Aorta (tissue), 4 donors: ENCODE measurements around the gene DLX3. TPM values are rescaled to one million over a fixed set of nuclear protein-coding genes. Genes with fewer than 3 reads are reported as not detected.

Experiments used
- polyA plus RNA-seq, 2 donors: library from polyadenylated mRNA; stranded (reverse); fragments of 200-250 nt; gene quantifications; one replicate each; pipeline ENCODE4 v1.2.3, GENCODE V29; 2013
- total RNA-seq, 2 donors: library from RNA; stranded (reverse); fragmentation: NEBNext Ultra II Directional; extraction: Animal tissue kit (Norgen Biotek cat#: 25700); gene quantifications; one replicate each; pipeline ENCODE4 v1.2.1, GENCODE V29; 2021
- donor health status: healthy with polysubstance abuse.
- donor health status: Bipolar disorder and iron deficiency.
- donor health status: DM: no; HTN: no; CAD: no.
- donor health status: DM: yes; HTN: yes; CAD: no.

The DLX3 gene
- total and polyA plus RNA-seq, 4 donors: 0.18 to 1.3 (median 0.71) TPM

Other genes starting within 250 kb of the DLX3 start
- 10 to 100 TPM; 16.9 to 17.2 TPM for gene FAM117A, start 231.1 kb downstream of the DLX3 start, total RNA-seq
- 10 to 100 TPM in 1 of 2 donors, 1 to 10 TPM in 1; 9.4 to 15.3 TPM for gene FAM117A, start 231.1 kb downstream of the DLX3 start, polyA plus RNA-seq
- 10 to 100 TPM; 60.8 to 63.9 TPM for gene KAT7, start 206.5 kb downstream of the DLX3 start, total RNA-seq
- gene KAT7, start 206.5 kb downstream of the DLX3 start, polyA plus RNA-seq: 10 to 100 TPM in 1 of 2 donors, 1 to 10 TPM in 1; 6.1 to 17.4 TPM
- not detected for gene TAC4, start 147.2 kb downstream of the DLX3 start, total RNA-seq
- not detected for gene TAC4, start 147.2 kb downstream of the DLX3 start, polyA plus RNA-seq
- gene DLX4, start 26.0 kb downstream of the DLX3 start, total RNA-seq: under 1 TPM in 1 of 2 donors, not detected in 1; 0.39 TPM
- under 1 TPM in 1 of 2 donors, not detected in 1; 0.50 TPM for gene DLX4, start 26.0 kb downstream of the DLX3 start, polyA plus RNA-seq
- 100 to 1,000 TPM; 113 to 150 TPM for gene ITGA3, start 60.9 kb upstream of the DLX3 start, total RNA-seq
- gene ITGA3, start 60.9 kb upstream of the DLX3 start, polyA plus RNA-seq: 100 to 1,000 TPM in 1 of 2 donors, 10 to 100 TPM in 1; 48.1 to 159 TPM
- gene PDK2, start 100.1 kb upstream of the DLX3 start, total RNA-seq: 10 to 100 TPM; 39.4 to 42.8 TPM
- gene PDK2, start 100.1 kb upstream of the DLX3 start, polyA plus RNA-seq: 10 to 100 TPM; 15.0 to 45.8 TPM
- gene SAMD14, start 134.9 kb upstream of the DLX3 start, total RNA-seq: 10 to 100 TPM in 1 of 2 donors, 1 to 10 TPM in 1; 9.3 to 12.6 TPM
- 1 to 10 TPM; 2.5 to 3.8 TPM for gene SAMD14, start 134.9 kb upstream of the DLX3 start, polyA plus RNA-seq
- gene PPP1R9B, start 155.5 kb upstream of the DLX3 start, total RNA-seq: 10 to 100 TPM; 64.4 to 99.0 TPM
- gene PPP1R9B, start 155.5 kb upstream of the DLX3 start, polyA plus RNA-seq: 10 to 100 TPM; 20.3 to 26.1 TPM
- 10 to 100 TPM; 91.8 to 92.7 TPM for gene SGCA, start 170.8 kb upstream of the DLX3 start, total RNA-seq
- gene SGCA, start 170.8 kb upstream of the DLX3 start, polyA plus RNA-seq: 100 to 1,000 TPM in 1 of 2 donors, 10 to 100 TPM in 1; 86.4 to 198 TPM
- 100 to 1,000 TPM; 400 to 948 TPM for gene COL1A1, start 206.4 kb upstream of the DLX3 start, total RNA-seq
- gene COL1A1, start 206.4 kb upstream of the DLX3 start, polyA plus RNA-seq: 100 to 1,000 TPM in 1 of 2 donors, 10 to 100 TPM in 1; 70.2 to 391 TPM